Measurements from ENCODE around the gene RNF26.

RNF26 gene

DNA sequence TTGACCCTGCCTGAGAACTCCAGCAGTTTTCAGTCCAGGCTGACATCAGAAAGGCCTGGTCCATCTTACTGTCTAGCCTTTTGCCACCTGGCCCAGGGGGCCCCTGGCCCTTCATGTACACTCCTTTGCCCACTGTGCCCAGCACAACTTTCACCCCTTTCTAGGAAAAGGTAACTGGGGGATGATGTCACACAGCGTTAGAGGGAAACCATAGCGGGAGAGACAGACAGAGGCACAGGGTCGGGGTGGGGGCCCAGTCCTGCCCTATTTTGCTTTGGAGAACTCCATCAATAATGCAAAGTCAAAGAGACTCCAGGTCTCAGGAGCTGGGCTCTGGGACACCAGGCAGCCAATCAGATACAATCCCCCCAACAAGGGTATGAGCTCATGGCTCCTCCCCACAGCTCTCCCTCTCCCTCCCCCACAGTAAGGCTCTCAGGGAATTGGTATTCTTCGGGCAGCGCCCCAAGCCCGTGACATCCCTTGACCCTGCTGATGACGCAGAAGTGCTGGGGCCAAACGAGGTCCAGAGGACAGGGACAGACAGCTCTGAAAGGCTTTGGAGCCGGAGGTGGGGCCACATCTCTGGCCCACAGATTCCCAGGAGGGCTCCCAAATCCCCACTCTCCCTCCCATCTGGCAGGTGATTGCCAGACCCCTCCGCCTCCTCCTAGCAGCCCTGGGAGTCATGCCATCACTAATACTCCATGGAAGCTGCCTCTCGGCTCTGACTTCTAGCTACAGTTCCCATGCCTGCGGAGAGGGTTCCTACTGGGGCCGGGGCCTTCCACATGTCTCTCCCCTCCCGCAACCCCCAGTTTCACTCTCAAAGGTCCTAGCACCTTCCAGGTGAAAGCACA lies 41.2 kb downstream of the RNF26 start:
- H3K4me3 ChIP-seq (replicated peaks; ENCODE audit: low read depth, low read length) = no peak overlapping the region
- TF ChIP-seq, protein P1, sequence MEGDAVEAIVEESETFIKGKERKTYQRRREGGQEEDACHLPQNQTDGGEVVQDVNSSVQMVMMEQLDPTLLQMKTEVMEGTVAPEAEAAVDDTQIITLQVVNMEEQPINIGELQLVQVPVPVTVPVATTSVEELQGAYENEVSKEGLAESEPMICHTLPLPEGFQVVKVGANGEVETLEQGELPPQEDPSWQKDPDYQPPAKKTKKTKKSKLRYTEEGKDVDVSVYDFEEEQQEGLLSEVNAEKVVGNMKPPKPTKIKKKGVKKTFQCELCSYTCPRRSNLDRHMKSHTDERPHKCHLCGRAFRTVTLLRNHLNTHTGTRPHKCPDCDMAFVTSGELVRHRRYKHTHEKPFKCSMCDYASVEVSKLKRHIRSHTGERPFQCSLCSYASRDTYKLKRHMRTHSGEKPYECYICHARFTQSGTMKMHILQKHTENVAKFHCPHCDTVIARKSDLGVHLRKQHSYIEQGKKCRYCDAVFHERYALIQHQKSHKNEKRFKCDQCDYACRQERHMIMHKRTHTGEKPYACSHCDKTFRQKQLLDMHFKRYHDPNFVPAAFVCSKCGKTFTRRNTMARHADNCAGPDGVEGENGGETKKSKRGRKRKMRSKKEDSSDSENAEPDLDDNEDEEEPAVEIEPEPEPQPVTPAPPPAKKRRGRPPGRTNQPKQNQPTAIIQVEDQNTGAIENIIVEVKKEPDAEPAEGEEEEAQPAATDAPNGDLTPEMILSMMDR (IDR thresholded peaks at IDR 0.05; ENCODE audit: low read length, missing control alignments) = no peak
- peak; percentile 71 for DNase-seq (ENCODE audit: low read depth)

DNA sequence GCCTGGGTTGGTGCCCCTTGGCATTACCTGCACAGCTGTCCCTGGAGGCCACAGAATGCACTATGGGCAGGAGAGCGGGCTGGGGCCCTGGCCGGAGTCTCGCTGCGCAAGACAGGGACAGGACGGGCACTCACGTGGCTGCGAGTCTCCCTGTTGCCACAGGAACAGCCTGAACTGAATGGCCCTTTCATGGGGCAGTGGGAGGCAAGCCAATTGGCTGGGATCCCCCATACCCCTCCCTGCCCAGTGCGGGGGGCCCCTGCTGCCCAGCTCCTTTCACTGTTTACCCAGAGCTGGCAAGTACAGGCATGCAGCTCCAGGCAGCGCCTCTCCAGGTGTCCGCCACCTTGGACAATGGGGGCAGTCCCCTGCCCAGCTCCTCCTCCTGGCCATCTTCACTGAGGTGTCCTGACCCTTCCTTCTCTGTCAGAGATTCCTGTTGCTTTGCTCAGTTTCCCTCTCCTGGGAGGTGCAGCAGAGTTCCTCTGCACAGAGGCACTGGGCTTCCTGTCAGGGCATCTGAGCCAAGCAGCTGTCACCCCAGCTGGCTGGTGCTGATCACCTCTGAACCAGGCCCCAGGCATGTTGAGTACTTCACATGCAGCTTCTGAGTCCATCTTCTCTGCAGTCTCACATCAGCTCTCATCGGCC lies 42.0 kb downstream of the RNF26 start:
- no peak overlapping the region for H3K4me3 ChIP-seq (replicated peaks; ENCODE audit: low read depth, low read length)
- TF ChIP-seq, protein P1 (IDR thresholded peaks at IDR 0.05; ENCODE audit: low read length, missing control alignments) = no peak

DNA sequence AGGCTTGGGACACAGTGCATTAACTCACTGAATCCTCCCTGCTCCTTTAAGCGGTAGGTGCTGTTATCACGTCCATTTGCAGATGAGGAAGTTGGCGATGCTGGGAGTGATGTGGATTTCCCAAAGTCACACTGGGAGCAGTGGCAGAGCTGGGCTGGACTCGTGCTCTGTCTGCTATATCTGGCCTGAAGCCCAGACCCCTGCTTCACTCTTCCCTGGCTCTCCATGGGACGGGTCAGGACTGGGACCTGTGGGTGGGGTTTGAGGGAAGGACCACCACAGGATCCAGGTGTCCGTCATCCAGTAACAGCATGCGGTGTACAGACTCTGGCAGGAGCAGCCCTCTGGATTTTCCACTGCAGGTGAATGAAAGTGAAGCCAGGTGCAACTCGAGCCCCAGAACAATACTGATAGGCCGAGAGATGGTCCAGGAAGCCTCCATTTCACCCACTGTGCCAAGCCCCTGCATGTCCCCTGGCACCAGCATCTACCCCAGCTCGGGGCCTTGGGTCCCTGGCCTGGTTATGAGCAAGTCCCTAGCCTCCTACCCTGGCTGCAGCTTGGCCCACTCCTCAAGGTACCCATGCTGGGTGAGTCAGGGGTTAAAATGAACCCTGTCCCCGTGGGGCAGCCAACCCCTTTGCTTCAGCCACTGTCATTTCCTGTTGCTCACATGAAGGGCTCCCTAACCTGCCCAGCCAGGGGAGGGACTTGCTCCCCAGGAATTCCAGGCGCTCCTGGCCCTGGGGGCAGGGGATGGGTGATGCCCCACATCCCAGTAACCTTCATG lies 43.0 kb downstream of the RNF26 start:
- TF ChIP-seq, protein P1 (IDR thresholded peaks at IDR 0.05; ENCODE audit: low read length, missing control alignments) = no peak
- H3K4me3 ChIP-seq (replicated peaks; ENCODE audit: low read depth, low read length) = no peak overlapping the region
- no peak for DNase-seq (ENCODE audit: low read depth)

More for the DNA sequence above, 42.0 kb downstream of the RNF26 start:
- DNase-seq (ENCODE audit: low read depth) = no peak

DNA sequence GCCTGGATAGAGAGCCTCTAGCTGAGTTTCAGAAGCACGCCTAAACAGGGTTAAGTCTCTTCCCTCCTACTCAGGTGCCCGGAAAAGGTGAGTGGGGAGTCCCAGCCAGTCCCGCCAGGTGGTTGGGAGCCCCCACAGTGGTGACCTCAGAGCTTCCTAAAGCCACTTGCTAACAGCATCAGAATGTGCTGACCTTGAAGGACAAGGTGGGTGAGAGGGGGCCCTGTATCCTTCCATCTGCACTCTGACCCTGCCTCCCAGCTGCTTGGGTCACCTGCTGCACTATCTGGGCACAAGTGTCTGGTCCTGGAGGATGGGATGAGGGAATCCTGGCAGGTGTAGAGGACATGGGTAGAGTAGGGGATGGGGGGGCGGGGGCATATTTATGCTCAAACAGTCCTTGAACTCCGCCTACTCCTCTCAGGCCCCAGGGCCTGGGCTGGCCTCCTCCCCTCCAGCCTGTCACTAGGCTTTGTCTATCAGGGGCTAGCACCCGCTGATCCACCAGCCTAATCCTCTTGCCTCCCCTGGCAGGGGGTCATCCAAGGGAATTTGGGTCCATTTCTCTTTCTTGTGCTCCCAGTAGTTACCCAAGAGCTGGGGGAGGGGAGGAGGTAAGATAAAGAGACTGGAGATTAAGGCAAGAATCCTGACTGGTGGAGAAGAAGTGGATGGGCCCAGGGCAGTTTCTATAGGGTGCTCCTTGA lies 43.8 kb downstream of the RNF26 start:
- TF ChIP-seq, protein P1 (IDR thresholded peaks at IDR 0.05; ENCODE audit: low read length, missing control alignments) = no peak
- no peak for DNase-seq (ENCODE audit: low read depth)
- H3K4me3 ChIP-seq (replicated peaks; ENCODE audit: low read depth, low read length) = no peak overlapping the region

DNA sequence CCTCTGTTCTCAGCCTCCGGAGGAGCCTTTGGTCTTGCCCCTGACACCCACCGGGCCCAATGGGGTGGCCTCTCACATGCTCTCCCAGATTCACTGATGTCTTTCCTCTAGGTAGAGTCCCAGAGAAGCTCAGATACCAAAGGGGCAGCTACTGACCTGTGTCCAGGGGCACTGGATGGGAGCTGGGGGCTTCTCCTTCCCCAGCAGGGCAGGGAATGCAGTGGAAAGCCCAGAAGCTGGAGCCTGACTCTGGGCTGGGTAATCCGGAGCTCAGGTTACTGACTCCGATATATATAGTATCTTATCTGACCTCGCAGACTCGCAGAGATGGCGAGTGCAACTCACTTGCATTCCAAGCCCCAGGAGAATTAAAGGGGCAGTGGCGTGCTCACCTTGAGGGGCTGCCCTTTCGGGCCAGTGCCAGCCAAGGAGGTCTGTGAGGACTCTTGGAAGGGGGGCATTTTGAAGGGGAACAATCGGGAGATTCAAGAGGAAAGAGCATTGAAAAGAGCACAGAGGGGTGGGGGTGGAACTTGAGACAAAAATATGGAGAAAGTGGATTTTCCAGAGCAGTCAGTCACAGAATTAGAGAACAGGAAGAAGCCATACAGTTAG lies 44.6 kb downstream of the RNF26 start:
- no peak overlapping the region for H3K4me3 ChIP-seq (replicated peaks; ENCODE audit: low read depth, low read length)
- no peak for DNase-seq (ENCODE audit: low read depth)
- TF ChIP-seq, protein P1 (IDR thresholded peaks at IDR 0.05; ENCODE audit: low read length, missing control alignments) = no peak
